ENCODE measurements around the gene CLIC3.

DNA sequence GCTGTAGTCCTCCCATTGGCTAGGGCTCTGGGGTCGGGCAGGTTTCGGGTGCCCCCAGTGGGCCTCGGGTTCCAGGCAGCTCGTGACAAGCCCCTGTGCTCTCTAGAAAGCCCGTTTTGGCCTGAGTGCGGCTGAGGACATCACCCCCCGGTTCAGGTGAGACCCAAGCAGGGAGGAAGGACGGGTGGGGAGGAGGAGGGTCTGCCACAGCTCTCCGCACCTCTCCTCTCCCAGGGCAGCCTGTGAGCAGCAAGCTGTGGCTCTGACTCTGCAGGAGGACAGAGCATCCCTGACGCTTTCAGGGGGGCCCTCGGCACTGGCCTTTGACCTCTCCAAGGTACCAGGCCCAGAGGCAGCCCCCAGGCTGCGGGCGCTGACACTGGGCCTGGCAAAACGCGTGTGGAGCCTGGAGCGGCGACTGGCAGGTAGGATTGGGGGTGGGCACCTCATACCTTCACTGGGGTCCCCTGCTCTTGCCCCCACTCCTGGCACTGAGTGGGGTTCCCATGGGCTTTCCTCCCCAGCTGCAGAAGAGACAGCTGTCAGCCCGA is 3.5 kb downstream of the CLIC3 start:
- TF ChIP-seq POLR2AphosphoS5 (IDR thresholded peaks at IDR 0.05; ENCODE audit: low read depth, low read length) (no peak), POLR2A (IDR thresholded peaks at IDR 0.05; ENCODE audit: low read depth, low read length) (no peak)
